HepG2 (cell line): ENCODE results near the gene SLC22A23. TPM values are rescaled to one million over a fixed set of nuclear protein-coding genes. Genes with fewer than 3 reads are reported as not detected.

Source experiments
- FOSL2 ChIP-seq: sonication (generic); formaldehyde crosslinking; IDR thresholded peaks from 2 replicates; pipeline ENCODE4 v1.4.0; 2020; ENCODE audit warnings: missing genetic modification reagents
- HDAC2 ChIP-seq: sonication (generic); formaldehyde crosslinking; IDR thresholded peaks from 2 replicates; pipeline ENCODE4 v1.4.0; 2020; ENCODE audit warnings: missing genetic modification reagents
- MXD1 ChIP-seq: sonication (generic); formaldehyde crosslinking; IDR thresholded peaks from 2 replicates; pipeline ENCODE4 v1.4.0; 2020; ENCODE audit warnings: mild to moderate bottlenecking, missing genetic modification reagents
- PHF20 ChIP-seq: sonication (generic); formaldehyde crosslinking; IDR thresholded peaks from 2 replicates; pipeline ENCODE4 v1.5.0; 2020; ENCODE audit warnings: mild to moderate bottlenecking, missing genetic modification reagents
- PITX1 ChIP-seq: sonication (generic); formaldehyde crosslinking; IDR thresholded peaks from 2 replicates; pipeline ENCODE4 v1.5.1; 2020; ENCODE audit warnings: mild to moderate bottlenecking, missing genetic modification reagents
- REPIN1 ChIP-seq: sonication (generic); formaldehyde crosslinking; IDR thresholded peaks from 2 replicates; pipeline ENCODE4 v1.8.0; 2022; ENCODE audit warnings: missing genetic modification reagents, low read depth, mild to moderate bottlenecking, borderline replicate concordance
- SMC3 ChIP-seq: IDR thresholded peaks from 2 replicates; pipeline ENCODE4 v1.6.1; 2011; ENCODE audit warnings: low read length, improper control_type of control experiment
- THAP11 ChIP-seq: IDR thresholded peaks from 2 replicates; pipeline ENCODE4 v1.6.1; 2016; ENCODE audit warnings: missing biosample characterization, missing genetic modification reagents
- TMF1 ChIP-seq: sonication (generic); formaldehyde crosslinking; IDR thresholded peaks from 2 replicates; pipeline ENCODE4 v1.8.1; 2022; ENCODE audit warnings: low read depth, missing genetic modification reagents
- ZGPAT ChIP-seq: IDR thresholded peaks from 2 replicates; pipeline ENCODE4 v1.6.1; 2016; ENCODE audit warnings: mild to moderate bottlenecking
- ZMYM4 ChIP-seq: sonication (generic); formaldehyde crosslinking; IDR thresholded peaks from 2 replicates; pipeline ENCODE4 v1.8.1; 2023; ENCODE audit warnings: mild to moderate bottlenecking, missing genetic modification reagents
- ZNF232 ChIP-seq: sonication (generic); formaldehyde crosslinking; IDR thresholded peaks from 2 replicates; pipeline ENCODE4 v1.4.0; 2020; ENCODE audit warnings: missing genetic modification reagents, borderline replicate concordance
- ZNF704 ChIP-seq: sonication (generic); formaldehyde crosslinking; IDR thresholded peaks from 2 replicates; pipeline ENCODE4 v1.8.1; 2023; ENCODE audit warnings: mild to moderate bottlenecking, inconsistent platforms, moderate library complexity, missing genetic modification reagents, borderline replicate concordance
- ZNF766 ChIP-seq: sonication (generic); formaldehyde crosslinking; IDR thresholded peaks from 2 replicates; pipeline ENCODE4 v1.5.0; 2020; ENCODE audit warnings: missing genetic modification reagents, borderline replicate concordance
- ZNF772 ChIP-seq: sonication (generic); formaldehyde crosslinking; IDR thresholded peaks from 2 replicates; pipeline ENCODE4 v1.5.0; 2020; ENCODE audit warnings: mild to moderate bottlenecking, missing genetic modification reagents
- ZNF839 ChIP-seq: sonication (generic); formaldehyde crosslinking; IDR thresholded peaks from 2 replicates; pipeline ENCODE4 v1.4.0; 2020; ENCODE audit warnings: missing genetic modification reagents, mild to moderate bottlenecking, borderline replicate concordance
- polyA plus RNA-seq, 8 experiments: library from polyadenylated mRNA; depleted of rRNA in 3 of 8; stranded (reverse) in 7 of 8; unstranded in 1 of 8; fragments of >200 nt; fragmentation: Illumina TruSeq in 4 of 8; extraction: Trizol in 4 of 8; gene quantifications; 2 replicates each; pipeline versions ENCODE4 v1.2.1 to v1.2.3, GENCODE V29; 2011 to 2016; ENCODE audit warnings: low read depth in 4 of 8, missing spikeins in 1 of 8, mixed read lengths in 1 of 8; ENCODE audit not compliant: insufficient read depth in 1 of 8
- total RNA-seq, 5 experiments: library from RNA; depleted of rRNA; stranded (reverse); fragments of >200 nt; fragmentation: Illumina TruSeq; extraction: Trizol; gene quantifications; 2 replicates each; pipeline ENCODE4 v1.2.3, GENCODE V29; 2016; ENCODE audit warnings: low read depth in 1 of 5
- TF ChIP-seq, protein P1 (sequence below): sonication (generic); formaldehyde crosslinking; IDR thresholded peaks from 2 replicates; pipeline ENCODE4 v1.5.1; 2020; ENCODE audit warnings: mild to moderate bottlenecking, missing genetic modification reagents
- TF ChIP-seq, protein P2 (sequence below): sonication (generic); formaldehyde crosslinking; IDR thresholded peaks from 2 replicates; pipeline ENCODE4 v1.4.0; 2020; ENCODE audit warnings: missing genetic modification reagents
- TF ChIP-seq, protein P3 (sequence below): sonication (generic); formaldehyde crosslinking; IDR thresholded peaks from 2 replicates; pipeline ENCODE4 v1.5.0; 2020; ENCODE audit warnings: missing genetic modification reagents

Gene SLC22A23
- total and polyA plus RNA-seq, 2 of the 13 experiments (the other 11 are each of a cell fraction or from before 2014, with no cell fraction given), result 11.8 to 17.5 TPM

- TF ChIP-seq, protein P1, sequence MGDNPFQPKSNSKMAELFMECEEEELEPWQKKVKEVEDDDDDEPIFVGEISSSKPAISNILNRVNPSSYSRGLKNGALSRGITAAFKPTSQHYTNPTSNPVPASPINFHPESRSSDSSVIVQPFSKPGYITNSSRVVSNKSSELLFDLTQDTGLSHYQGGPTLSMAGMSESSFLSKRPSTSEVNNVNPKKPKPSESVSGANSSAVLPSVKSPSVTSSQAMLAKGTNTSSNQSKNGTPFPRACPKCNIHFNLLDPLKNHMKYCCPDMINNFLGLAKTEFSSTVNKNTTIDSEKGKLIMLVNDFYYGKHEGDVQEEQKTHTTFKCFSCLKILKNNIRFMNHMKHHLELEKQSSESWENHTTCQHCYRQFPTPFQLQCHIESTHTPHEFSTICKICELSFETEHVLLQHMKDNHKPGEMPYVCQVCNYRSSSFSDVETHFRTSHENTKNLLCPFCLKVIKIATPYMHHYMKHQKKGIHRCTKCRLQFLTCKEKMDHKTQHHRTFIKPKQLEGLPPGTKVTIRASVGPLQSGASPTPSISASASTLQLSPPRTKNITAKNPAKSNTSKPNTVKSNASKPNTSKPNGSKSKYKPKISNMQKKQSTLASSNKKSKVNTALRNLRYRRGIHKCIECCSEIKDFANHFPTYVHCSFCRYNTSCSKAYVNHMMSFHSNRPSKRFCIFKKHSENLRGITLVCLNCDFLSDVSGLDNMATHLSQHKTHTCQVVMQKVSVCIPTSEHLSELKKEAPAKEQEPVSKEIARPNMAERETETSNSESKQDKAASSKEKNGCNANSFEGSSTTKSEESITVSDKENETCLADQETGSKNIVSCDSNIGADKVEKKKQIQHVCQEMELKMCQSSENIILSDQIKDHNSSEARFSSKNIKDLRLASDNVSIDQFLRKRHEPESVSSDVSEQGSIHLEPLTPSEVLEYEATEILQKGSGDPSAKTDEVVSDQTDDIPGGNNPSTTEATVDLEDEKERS (CRISPR knock-in tag), result peak; percentile 82; the same call in 1 of the 2 replicates
- 0 out of 2 replicates have a peak, but pooled peaks have one; percentile 23 for TF ChIP-seq REPIN1
- no peak for TF ChIP-seq SMC3
- peak; percentile 60; the same call in 1 of the 2 replicates for TF ChIP-seq TMF1 (CRISPR knock-in tag)
- TF ChIP-seq FOSL2 (CRISPR knock-in tag), result peak; percentile 58
- peak; percentile 29; the same call in 1 of the 2 replicates for TF ChIP-seq ZNF772
- TF ChIP-seq, protein P2, sequence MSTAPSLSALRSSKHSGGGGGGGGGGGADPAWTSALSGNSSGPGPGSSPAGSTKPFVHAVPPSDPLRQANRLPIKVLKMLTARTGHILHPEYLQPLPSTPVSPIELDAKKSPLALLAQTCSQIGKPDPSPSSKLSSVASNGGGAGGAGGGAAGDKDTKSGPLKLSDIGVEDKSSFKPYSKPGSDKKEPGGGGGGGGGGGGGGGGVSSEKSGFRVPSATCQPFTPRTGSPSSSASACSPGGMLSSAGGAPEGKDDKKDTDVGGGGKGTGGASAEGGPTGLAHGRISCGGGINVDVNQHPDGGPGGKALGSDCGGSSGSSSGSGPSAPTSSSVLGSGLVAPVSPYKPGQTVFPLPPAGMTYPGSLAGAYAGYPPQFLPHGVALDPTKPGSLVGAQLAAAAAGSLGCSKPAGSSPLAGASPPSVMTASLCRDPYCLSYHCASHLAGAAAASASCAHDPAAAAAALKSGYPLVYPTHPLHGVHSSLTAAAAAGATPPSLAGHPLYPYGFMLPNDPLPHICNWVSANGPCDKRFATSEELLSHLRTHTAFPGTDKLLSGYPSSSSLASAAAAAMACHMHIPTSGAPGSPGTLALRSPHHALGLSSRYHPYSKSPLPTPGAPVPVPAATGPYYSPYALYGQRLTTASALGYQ (CRISPR knock-in tag), result peak; percentile 94
- TF ChIP-seq ZGPAT (CRISPR knock-in tag), result peak; percentile 96; the same call in 1 of the 2 replicates
- TF ChIP-seq PITX1 (CRISPR knock-in tag), result no peak
- peak; percentile 73 for TF ChIP-seq THAP11 (CRISPR knock-in tag)
- TF ChIP-seq, protein P3, sequence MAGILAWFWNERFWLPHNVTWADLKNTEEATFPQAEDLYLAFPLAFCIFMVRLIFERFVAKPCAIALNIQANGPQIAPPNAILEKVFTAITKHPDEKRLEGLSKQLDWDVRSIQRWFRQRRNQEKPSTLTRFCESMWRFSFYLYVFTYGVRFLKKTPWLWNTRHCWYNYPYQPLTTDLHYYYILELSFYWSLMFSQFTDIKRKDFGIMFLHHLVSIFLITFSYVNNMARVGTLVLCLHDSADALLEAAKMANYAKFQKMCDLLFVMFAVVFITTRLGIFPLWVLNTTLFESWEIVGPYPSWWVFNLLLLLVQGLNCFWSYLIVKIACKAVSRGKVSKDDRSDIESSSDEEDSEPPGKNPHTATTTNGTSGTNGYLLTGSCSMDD (CRISPR knock-in tag), result no peak
- TF ChIP-seq ZNF704, result no peak
- no peak for TF ChIP-seq PHF20 (CRISPR knock-in tag)
- 0 out of 2 replicates have a peak, but pooled peaks have one; percentile 31 for TF ChIP-seq MXD1 (CRISPR knock-in tag)
- TF ChIP-seq ZNF839 (CRISPR knock-in tag), result no peak
- peak; percentile 72; the same call in 1 of the 2 replicates for TF ChIP-seq ZNF766 (CRISPR knock-in tag)
- peak; percentile 58 for TF ChIP-seq ZMYM4 (CRISPR knock-in tag)
- peak; percentile 64 for TF ChIP-seq HDAC2 (CRISPR knock-in tag)
- 0 out of 2 replicates have a peak, but pooled peaks have one; percentile 22 for TF ChIP-seq ZNF232 (CRISPR knock-in tag)
Measured at GRCh38 chr6:3380344-3381232, 76.3 kb downstream of the SLC22A23 start (continued).
